ENCODE results near the gene ARHGAP40.
A peak's percentile ranks its signal among the peaks of the same experiment; 100 is the strongest.

Gene ARHGAP40

GRCh38 chr20:38685853-38686473 is 84.4 kb downstream of the ARHGAP40 start:
- peak; percentile 49 for DNase-seq

GRCh38 chr20:38692436-38693411 is 91.1 kb downstream of the ARHGAP40 start:
- peak; percentile 55 for DNase-seq

- DNase-seq, result no peak
Measured at GRCh38 chr20:38697306-38697705, 95.7 kb downstream of the ARHGAP40 start.

- no peak for DNase-seq
Measured at GRCh38 chr20:38698541-38698940, 96.9 kb downstream of the ARHGAP40 start.

GRCh38 chr20:38700141-38700540 is 98.5 kb downstream of the ARHGAP40 start:
- no peak for DNase-seq
